Endothelial cell of umbilical vein (primary cell): ENCODE measurements around the gene EIF1AD. TPM values are rescaled to one million over a fixed set of nuclear protein-coding genes. Genes with fewer than 3 reads are reported as not detected.
"Not testable (repeated sequence)": the region's sequence is repeated elsewhere in the genome, so short reads cannot be mapped to it uniquely, and the experiment has no call there.

Source experiments
- BruUV-seq: library from RNA; stranded (reverse); fragments of 400-500 nt; replicated peaks from 2 replicates; lab custom pipeline; 2021; lab: Mats Ljungman, UMichigan
- CTCF ChIA-PET: fragments of 300-600, 350-600 bp; sonication (Branson Sonifier 250); formaldehyde crosslinking; loops from one replicate; lab custom pipeline; 2021; ENCODE audit warnings: antibody characterized with exemption, inconsistent platforms; lab: Charles Lee
- POLR2A ChIA-PET: fragments of 300-600, 350-600 bp; sonication (Branson Sonifier 250); formaldehyde crosslinking; loops from one replicate; lab custom pipeline; 2021; ENCODE audit warnings: antibody characterized with exemption, inconsistent platforms; lab: Charles Lee
- DNase-seq: peaks from one replicate; pipeline ENCODE4 v3.0.0-alpha.2; 2011; ENCODE audit warnings: low read depth, low spot score
- FAIRE-seq: peaks from 2 replicates; lab custom pipeline; 2011; peaks lifted over from hg19 to GRCh38; lab: Jason Lieb, UNC
- H2AFZ ChIP-seq: 2 replicates; pipeline ENCODE4 v1.6.0; 2012; ENCODE audit warnings: low read depth, low read length, control low read depth, inconsistent platforms
- H3K27ac ChIP-seq: 2 replicates; pipeline ENCODE4 v1.5.1; 2011; ENCODE audit warnings: low read depth, mild to moderate bottlenecking, control low read depth, low read length, moderate library complexity; ENCODE audit not compliant: insufficient read depth
- H3K27me3 ChIP-seq, 2 experiments: 2 replicates each; pipeline versions ENCODE4 v1.6.0 to v1.6.1; 2011; ENCODE audit warnings: low read length in 2 of 2, mixed read lengths in 1 of 2; ENCODE audit not compliant: control insufficient read depth in 2 of 2, insufficient read depth in 2 of 2
- H3K36me3 ChIP-seq, 2 experiments: 2 replicates in 1 of 2; 3 replicates in 1 of 2; pipeline ENCODE4 v1.5.1; 2011; ENCODE audit warnings: low read length in 2 of 2, mild to moderate bottlenecking in 1 of 2, moderate library complexity in 1 of 2; ENCODE audit not compliant: control insufficient read depth in 2 of 2, insufficient read depth in 2 of 2; ENCODE audit errors: extremely low read depth in 1 of 2
- H3K4me1 ChIP-seq: 3 replicates; pipeline ENCODE4 v1.5.1; 2011; ENCODE audit warnings: mild to moderate bottlenecking, low read length; ENCODE audit not compliant: control insufficient read depth, insufficient read depth; ENCODE audit errors: extremely low read depth
- H3K4me2 ChIP-seq: 2 replicates; pipeline ENCODE4 v1.6.1; 2011; ENCODE audit warnings: low read length, control low read depth, mixed read lengths; ENCODE audit not compliant: insufficient read depth
- H3K4me3 ChIP-seq, 3 experiments: fragments of 200-600 bp in 1 of 3; sonication (generic), shearing (Covaris generic) in 1 of 3; replicated peaks in 1 of 3; 2 replicates each; pipeline ENCODE4 v1.5.1; 2011 to 2016; ENCODE audit warnings: control low read depth in 3 of 3, low read length in 3 of 3, mild to moderate bottlenecking in 2 of 3, inconsistent platforms in 1 of 3, low read depth in 1 of 3, moderate library complexity in 1 of 3; ENCODE audit not compliant: insufficient read depth in 1 of 3
- H3K79me2 ChIP-seq: 2 replicates; pipeline ENCODE4 v1.6.0; 2012; ENCODE audit warnings: low read length, inconsistent platforms; ENCODE audit not compliant: control insufficient read depth, insufficient read depth
- H3K9ac ChIP-seq: replicated peaks from 2 replicates; pipeline ENCODE3; 2011; ENCODE audit warnings: low read length, control low read depth; ENCODE audit not compliant: insufficient read depth; ENCODE audit errors: extremely low read depth
- H3K9me1 ChIP-seq: replicated peaks from 3 replicates; pipeline ENCODE4 v1.6.0; 2011; ENCODE audit warnings: mild to moderate bottlenecking, low read length; ENCODE audit not compliant: control insufficient read depth, insufficient read depth; ENCODE audit errors: extremely low read depth
- H3K9me3 ChIP-seq: replicated peaks from 2 replicates; pipeline ENCODE4 v1.5.1; 2012; ENCODE audit warnings: low read length, inconsistent platforms; ENCODE audit not compliant: control insufficient read depth, insufficient read depth
- H4K20me1 ChIP-seq: replicated peaks from 2 replicates; pipeline ENCODE3; 2011; ENCODE audit warnings: mild to moderate bottlenecking, low read length; ENCODE audit not compliant: control insufficient read depth, insufficient read depth; ENCODE audit errors: extremely low read depth
- EZH2 ChIP-seq: IDR thresholded peaks from 2 replicates; pipeline ENCODE4 v1.6.1; 2012; ENCODE audit warnings: borderline replicate concordance, low read depth, mild to moderate bottlenecking, moderate library complexity, low read length, inconsistent platforms; ENCODE audit not compliant: severe bottlenecking
- FOS ChIP-seq: IDR thresholded peaks from 2 replicates; pipeline ENCODE4 v1.6.1; 2011; ENCODE audit warnings: mild to moderate bottlenecking, low read length, moderate library complexity, borderline replicate concordance; ENCODE audit not compliant: insufficient read depth
- GATA2 ChIP-seq: IDR thresholded peaks from 2 replicates; pipeline ENCODE4 v1.7.0; 2011; ENCODE audit warnings: low read depth, mild to moderate bottlenecking, moderate library complexity, mixed read lengths, low read length; ENCODE audit not compliant: insufficient read length, insufficient read depth
- JUN ChIP-seq: IDR thresholded peaks from 2 replicates; pipeline ENCODE4 v1.6.1; 2011; ENCODE audit warnings: borderline replicate concordance, low read depth; ENCODE audit not compliant: insufficient read length, insufficient read depth
- MYC ChIP-seq: IDR thresholded peaks from one replicate; pipeline ENCODE4 v1.6.1; 2011; ENCODE audit warnings: mild to moderate bottlenecking, low read depth, low read length
- POLR2A ChIP-seq: IDR thresholded peaks from 2 replicates; pipeline ENCODE4 v1.6.1; 2012; ENCODE audit warnings: low read depth, mild to moderate bottlenecking, control low read depth, low read length
- POLR2AphosphoS5 ChIP-seq: IDR thresholded peaks from 2 replicates; pipeline ENCODE4 v1.6.1; 2012; ENCODE audit warnings: low read depth, mild to moderate bottlenecking, control low read depth, low read length, moderate library complexity; ENCODE audit not compliant: insufficient read depth
- dilution Hi-C: fragments of 300-500 bp; cut with MboI; formaldehyde crosslinking; loops from one replicate; pipeline ENCODE4 v1.15.0; 2019; ENCODE audit warnings: low sequenced_read_pairs; ENCODE audit not compliant: extremely low pct_ligation_motif_present
- intact Hi-C: fragments of 100-400 bp; cut with micrococcal nuclease; formaldehyde crosslinking; loops from one replicate; pipeline ENCODE4 v1.10.0; 2022
- polyA plus RNA-seq, 4 experiments: library from polyadenylated mRNA; depleted of rRNA in 3 of 4; stranded (reverse) in 3 of 4; unstranded in 1 of 4; fragments of >200 nt; gene quantifications; 2 replicates each; pipeline versions ENCODE4 v1.2.1 to v1.2.3, GENCODE V29; 2011 to 2012; ENCODE audit warnings: missing spikeins in 1 of 4
- total RNA-seq: library from RNA; stranded (reverse); gene quantifications from 2 replicates; pipeline ENCODE4 v1.2.3, GENCODE V29; 2021
- TF ChIP-seq, protein P1 (sequence below), 2 donors: IDR thresholded peaks; 1 replicate in 1 of 2; 2 replicates in 1 of 2; pipeline ENCODE4 v1.5.1; 2011; ENCODE audit warnings: low read length in 2 of 2, mild to moderate bottlenecking in 2 of 2, moderate library complexity in 2 of 2, control low read depth in 1 of 2, inconsistent platforms in 1 of 2, low read depth in 1 of 2; ENCODE audit not compliant: insufficient read depth in 1 of 2; ENCODE audit errors: extremely low read depth in 1 of 2
- TF ChIP-seq, protein P2 (sequence below): IDR thresholded peaks from 2 replicates; pipeline ENCODE4 v1.6.1; 2011; ENCODE audit not compliant: insufficient read depth, insufficient read length

EIF1AD gene
- total and polyA plus RNA-seq, 2 donors (not counting 3 experiments of a cell fraction or from before 2014, with no cell fraction given) = 39.3 to 39.7 TPM

- H4K20me1 ChIP-seq = no peaks in the 10 kb centered on the region
- CTCF ChIA-PET = interaction anchor here (0.6 to 1.4 kb wide), 4 partner anchors 8 to 93 kb away, joined by 3 to 6 read pairs (median 4); partner anchors contain the start of gene FIBP
- BruUV-seq = no TSS peak
Measured at GRCh38 chr11:65952052-65952521, 49.9 kb downstream of the EIF1AD start.

GRCh38 chr11:65951641-65952040 lies 50.3 kb downstream of the EIF1AD start:
- H2AFZ ChIP-seq, H3K36me3 ChIP-seq, H3K4me2 ChIP-seq, H3K27ac ChIP-seq, BruUV-seq, H4K20me1 ChIP-seq, H3K9ac ChIP-seq, dilution Hi-C loops, intact Hi-C loops, H3K9me3 ChIP-seq, H3K27me3 ChIP-seq, FAIRE-seq, H3K4me3 ChIP-seq, H3K4me1 ChIP-seq, H3K79me2 ChIP-seq, DNase-seq, H3K9me1 ChIP-seq, POLR2A ChIA-PET: not testable (repeated sequence)
- CTCF ChIA-PET = interaction anchor here (1.0 to 1.4 kb wide), 4 partner anchors 9 to 93 kb away, joined by 3 to 6 read pairs (median 4); no protein-coding TSS in a partner anchor

More at GRCh38 chr11:65952052-65952521, 49.9 kb downstream of the EIF1AD start:
- Histone ChIP-seq H3K4me1 (no peaks in the 10 kb centered on the region), H3K4me2 (no peak overlapping the region), H3K79me2 (no peaks in the 10 kb centered on the region), H3K9ac (no peak overlapping the region), H3K4me3 (no peak overlapping the region), H3K36me3 (no peaks in the 10 kb centered on the region), H3K27ac (no peak overlapping the region), H3K9me3 (no peaks in the 10 kb centered on the region), H3K27me3 (peaks cover 0 to 3% of the 10 kb centered on the region in 2 experiments), H2AFZ (no peak overlapping the region), H3K9me1 (no peaks in the 10 kb centered on the region)
- no peak for TF ChIP-seq POLR2AphosphoS5
- TF ChIP-seq GATA2 = no peak
- no peak for TF ChIP-seq MYC
- TF ChIP-seq, protein P1, sequence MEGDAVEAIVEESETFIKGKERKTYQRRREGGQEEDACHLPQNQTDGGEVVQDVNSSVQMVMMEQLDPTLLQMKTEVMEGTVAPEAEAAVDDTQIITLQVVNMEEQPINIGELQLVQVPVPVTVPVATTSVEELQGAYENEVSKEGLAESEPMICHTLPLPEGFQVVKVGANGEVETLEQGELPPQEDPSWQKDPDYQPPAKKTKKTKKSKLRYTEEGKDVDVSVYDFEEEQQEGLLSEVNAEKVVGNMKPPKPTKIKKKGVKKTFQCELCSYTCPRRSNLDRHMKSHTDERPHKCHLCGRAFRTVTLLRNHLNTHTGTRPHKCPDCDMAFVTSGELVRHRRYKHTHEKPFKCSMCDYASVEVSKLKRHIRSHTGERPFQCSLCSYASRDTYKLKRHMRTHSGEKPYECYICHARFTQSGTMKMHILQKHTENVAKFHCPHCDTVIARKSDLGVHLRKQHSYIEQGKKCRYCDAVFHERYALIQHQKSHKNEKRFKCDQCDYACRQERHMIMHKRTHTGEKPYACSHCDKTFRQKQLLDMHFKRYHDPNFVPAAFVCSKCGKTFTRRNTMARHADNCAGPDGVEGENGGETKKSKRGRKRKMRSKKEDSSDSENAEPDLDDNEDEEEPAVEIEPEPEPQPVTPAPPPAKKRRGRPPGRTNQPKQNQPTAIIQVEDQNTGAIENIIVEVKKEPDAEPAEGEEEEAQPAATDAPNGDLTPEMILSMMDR (IDR thresholded peaks at IDR 0.05; ENCODE audit: extremely low read depth in 1 of 2, insufficient read depth in 1 of 2, low read depth in 1 of 2, low read length in 2 of 2) = no peak
- TF ChIP-seq JUN = no peak
- no peak for TF ChIP-seq EZH2
- no peak for TF ChIP-seq FOS
- TF ChIP-seq POLR2A = no peak
- TF ChIP-seq, protein P2, sequence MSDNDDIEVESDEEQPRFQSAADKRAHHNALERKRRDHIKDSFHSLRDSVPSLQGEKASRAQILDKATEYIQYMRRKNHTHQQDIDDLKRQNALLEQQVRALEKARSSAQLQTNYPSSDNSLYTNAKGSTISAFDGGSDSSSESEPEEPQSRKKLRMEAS = no peak
- POLR2A ChIA-PET = no interaction called here
- no peak for DNase-seq
- intact Hi-C loops = no loop called here
- dilution Hi-C loops = no loop called here
- no peak for FAIRE-seq

GRCh38 chr11:65950711-65951110 lies 51.2 kb downstream of the EIF1AD start:
- BruUV-seq, H3K27me3 ChIP-seq, H3K9me3 ChIP-seq, intact Hi-C loops, H2AFZ ChIP-seq, H3K9ac ChIP-seq, H3K36me3 ChIP-seq, H3K4me2 ChIP-seq, FAIRE-seq, H3K27ac ChIP-seq, POLR2A ChIA-PET, dilution Hi-C loops, H4K20me1 ChIP-seq, H3K79me2 ChIP-seq, H3K4me1 ChIP-seq, H3K9me1 ChIP-seq, DNase-seq, H3K4me3 ChIP-seq: not testable (repeated sequence)
- CTCF ChIA-PET = interaction anchor here (1.1 to 1.2 kb wide), 2 partner anchors 14 to 94 kb away, joined by 3 to 4 read pairs; no protein-coding TSS in a partner anchor
